ENCODE measurements around the gene CTSD.

Gene CTSD

GRCh38 chr11:1719781-1720180 lies 43.9 kb downstream of the CTSD start:
- no peak for DNase-seq

GRCh38 chr11:1718326-1718725 lies 45.4 kb downstream of the CTSD start:
- no peak for DNase-seq

- DNase-seq, result no peak
Measured at GRCh38 chr11:1717745-1718144, 46.0 kb downstream of the CTSD start.

- DNase-seq, result no peak
Measured at GRCh38 chr11:1714908-1715885, 48.5 kb downstream of the CTSD start.

- no peak for DNase-seq
Measured at GRCh38 chr11:1708716-1709115, 55.0 kb downstream of the CTSD start.

- no peak for DNase-seq
Measured at GRCh38 chr11:1707751-1708150, 56.0 kb downstream of the CTSD start.

GRCh38 chr11:1706634-1707400 lies 56.9 kb downstream of the CTSD start:
- DNase-seq, result no peak

GRCh38 chr11:1705126-1706052 lies 58.3 kb downstream of the CTSD start:
- no peak for DNase-seq

- DNase-seq, result no peak
Measured at GRCh38 chr11:1703146-1703545, 60.6 kb downstream of the CTSD start.

Data from SHP77 treated with DMSO at 0.1 percent for 48 hours (cell line).